K562 (cell line): ENCODE measurements around the gene GET4. TPM values are rescaled to one million over a fixed set of nuclear protein-coding genes. Genes with fewer than 3 reads are reported as not detected.

Experiments used
- ATAC-seq: fragments of 200-7000 bp; cut with Tn5 transposase; 3 replicates; pipeline ENCODE4 v1.9.1; 2020; ENCODE audit warnings: moderate library complexity
- BruUV-seq: library from RNA; stranded (reverse); fragments of 400-500 nt; replicated peaks from 2 replicates; lab custom pipeline; 2021; lab: Mats Ljungman, UMichigan
- CTCF ChIA-PET: fragments of 300-600 bp; formaldehyde crosslinking; extraction: SDS; loops from one replicate; lab custom pipeline; 2021; ENCODE audit warnings: low intra/inter-chr PET ratio; lab: Yijun Ruan, JAX
- POLR2A ChIA-PET: fragments of 300-600, 350-650 bp; sonication (Branson Sonifier 250); formaldehyde crosslinking; extraction: SDS; loops from one replicate; lab custom pipeline; 2021; ENCODE audit warnings: antibody characterized with exemption, inconsistent platforms; lab: Yijun Ruan, JAX
- DNase-seq, 4 experiments: peaks; one replicate each; pipeline versions ENCODE4 v3.0.0 to v3.0.0-alpha.2; 2011 to 2018; ENCODE audit warnings: low spot score in 3 of 4, mixed read lengths in 3 of 4; ENCODE audit errors: extremely low read depth in 1 of 4
- FAIRE-seq: peaks from 2 replicates; lab custom pipeline; 2011; peaks lifted over from hg19 to GRCh38; lab: Jason Lieb, UNC
- H2AFZ ChIP-seq: 2 replicates; pipeline ENCODE4 v1.6.0; 2011; ENCODE audit warnings: low read depth, low read length, control low read depth, inconsistent platforms
- H3K27ac ChIP-seq: fragments of 200-600 bp; 3 replicates; pipeline ENCODE4 v1.8.0; 2011; ENCODE audit warnings: low read depth, mild to moderate bottlenecking, control low read depth, inconsistent platforms, low read length, moderate library complexity, mixed read lengths; ENCODE audit errors: extremely low read depth
- H3K27me3 ChIP-seq, 2 experiments: fragments of 300-600 bp in 1 of 2; 2 replicates in 1 of 2; 3 replicates in 1 of 2; pipeline versions ENCODE4 v1.6.0 to v1.8.0; 2011; ENCODE audit warnings: inconsistent platforms in 2 of 2, low read length in 2 of 2, mild to moderate bottlenecking in 1 of 2, mixed read lengths in 1 of 2, moderate library complexity in 1 of 2; ENCODE audit not compliant: control insufficient read depth in 2 of 2, insufficient read depth in 2 of 2
- H3K36me3 ChIP-seq: fragments of 300-600 bp; 3 replicates; pipeline ENCODE4 v1.8.0; 2011; ENCODE audit warnings: mild to moderate bottlenecking, low read length, inconsistent platforms; ENCODE audit not compliant: control insufficient read depth, insufficient read depth
- H3K4me1 ChIP-seq, 2 experiments: fragments of 200-600 bp in 1 of 2; replicated peaks in 1 of 2; 2 replicates in 1 of 2; 3 replicates in 1 of 2; pipeline versions ENCODE4 v1.5.1 to v1.8.0; 2011; ENCODE audit warnings: inconsistent platforms in 2 of 2, low read length in 2 of 2, mild to moderate bottlenecking in 1 of 2, mixed read lengths in 1 of 2, moderate library complexity in 1 of 2; ENCODE audit not compliant: control insufficient read depth in 2 of 2, insufficient read depth in 2 of 2
- H3K4me2 ChIP-seq: 2 replicates; pipeline ENCODE4 v1.6.1; 2011; ENCODE audit warnings: low read length, control low read depth, inconsistent platforms, mixed read lengths; ENCODE audit not compliant: insufficient read depth
- H3K4me3 ChIP-seq: fragments of 200-600 bp; sonication (generic), shearing (Covaris generic); 2 replicates; pipeline ENCODE4 v1.5.1; 2016; ENCODE audit warnings: control low read depth, inconsistent platforms
- H3K79me2 ChIP-seq: fragments of 200-600 bp; 3 replicates; pipeline ENCODE4 v1.8.0; 2011; ENCODE audit warnings: low read length, inconsistent platforms; ENCODE audit not compliant: control insufficient read depth, insufficient read depth
- H3K9ac ChIP-seq, 2 experiments: 2 replicates each; pipeline versions ENCODE4 v1.6.0 to v1.6.1; 2011; ENCODE audit warnings: low read depth in 2 of 2, low read length in 2 of 2, control low read depth in 1 of 2, inconsistent platforms in 1 of 2, mild to moderate bottlenecking in 1 of 2, mixed read lengths in 1 of 2; ENCODE audit not compliant: insufficient read depth in 1 of 2
- H3K9me1 ChIP-seq: one replicate; pipeline ENCODE4 v1.6.0; 2011; ENCODE audit warnings: inconsistent platforms, mild to moderate bottlenecking, low read length, moderate library complexity; ENCODE audit not compliant: control insufficient read depth, insufficient read depth
- H3K9me3 ChIP-seq: replicated peaks from 2 replicates; pipeline ENCODE4 v1.5.1; 2011; ENCODE audit warnings: low read depth, low read length, inconsistent platforms; ENCODE audit not compliant: control insufficient read depth, insufficient read depth
- H4K20me1 ChIP-seq: replicated peaks from 2 replicates; pipeline ENCODE4 v1.6.1; 2011; ENCODE audit warnings: low read length, inconsistent platforms, mixed read lengths; ENCODE audit not compliant: control insufficient read depth, insufficient read depth
- NFE2L1 ChIP-seq: fragments of 450-650 bp; IDR thresholded peaks from 2 replicates; pipeline ENCODE4 v1.6.1; 2016; ENCODE audit warnings: missing genetic modification characterization, low read depth, mild to moderate bottlenecking, missing compliant biosample characterization, moderate library complexity, borderline replicate concordance
- POLR2G ChIP-seq: fragments of 200-400 bp; formaldehyde crosslinking; IDR thresholded peaks from 2 replicates; pipeline ENCODE4 v1.6.1; 2017; ENCODE audit warnings: low read depth, mild to moderate bottlenecking, antibody characterized with exemption, low read length, moderate library complexity
- RBM22 ChIP-seq: fragments of 200-400 bp; formaldehyde crosslinking; IDR thresholded peaks from 2 replicates; pipeline ENCODE4 v1.6.1; 2018; ENCODE audit warnings: low read length, low read depth; ENCODE audit not compliant: poor library complexity, severe bottlenecking
- WGBS: fragments of 100-300 bp; shearing (Covaris generic); methylation state at CpG from one replicate; pipeline ENCODE4 v1.1.6; 2016; ENCODE audit warnings: low coverage, mixed read lengths; ENCODE audit not compliant: insufficient coverage; ENCODE audit errors: missing lambda C conversion rate; 5-methylcytosine and 5-hydroxymethylcytosine counted together
- in situ Hi-C: fragments of 300-500 bp; cut with MboI; formaldehyde crosslinking; loops from 4 replicates; pipeline ENCODE4 v1.15.0; 2018; ENCODE audit warnings: inconsistent platforms, mixed read lengths
- intact Hi-C: fragments of 100-400 bp; cut with micrococcal nuclease; formaldehyde crosslinking; loops from 2 replicates; pipeline ENCODE4 v1.14.2; 2022
- polyA plus RNA-seq, 8 experiments: library from polyadenylated mRNA; depleted of rRNA in 4 of 8; stranded (reverse) in 5 of 8; unstranded in 3 of 8; fragments of >200 nt; fragmentation: Nextera tagmentation in 2 of 8; fragmentation: Illumina TruSeq in 1 of 8; extraction: Ambion mirVana in 2 of 8; extraction: Trizol in 1 of 8; gene quantifications; 2 replicates each; pipeline versions ENCODE4 v1.2.1 to v1.2.3, GENCODE V29; 2011 to 2014; ENCODE audit warnings: inconsistent platforms in 1 of 8, missing spikeins in 1 of 8
- total RNA-seq, 7 experiments: library from RNA; depleted of rRNA in 6 of 7; stranded (reverse); fragments of >200 nt in 6 of 7; fragmentation: Illumina TruSeq in 2 of 7; extraction: Trizol in 2 of 7; gene quantifications; 2 replicates each; pipeline versions ENCODE4 v1.2.1 to v1.2.3, GENCODE V29; 2011 to 2021; ENCODE audit warnings: low replicate concordance in 1 of 7
- TF ChIP-seq, protein P1 (sequence below): fragments of 450-650 bp; formaldehyde crosslinking; IDR thresholded peaks from 2 replicates; pipeline ENCODE4 v1.4.0; 2020; ENCODE audit warnings: mild to moderate bottlenecking, mixed read lengths
- TF ChIP-seq, protein P2 (sequence below): fragments of 250-450 bp; sonication (Bioruptor Pico); IDR thresholded peaks from 2 replicates; pipeline ENCODE4 v1.8.0; 2021; ENCODE audit warnings: moderate library complexity, mild to moderate bottlenecking, inconsistent platforms
- TF ChIP-seq, protein P3 (sequence below), 2 experiments: fragments of 450-650 bp in 1 of 2; sonication (generic) in 1 of 2; formaldehyde crosslinking; conservative IDR thresholded peaks; 2 replicates each; pipeline versions ENCODE4 v1.4.0 to v1.8.1; 2020 to 2022; ENCODE audit warnings: mild to moderate bottlenecking in 1 of 2, missing genetic modification reagents in 1 of 2

GET4 gene
- total and polyA plus RNA-seq, 9 of the 15 experiments (the other 6 are each of a cell fraction or from before 2014, with no cell fraction given), result 0.99 to 122 (median 40.4) TPM

DNA sequence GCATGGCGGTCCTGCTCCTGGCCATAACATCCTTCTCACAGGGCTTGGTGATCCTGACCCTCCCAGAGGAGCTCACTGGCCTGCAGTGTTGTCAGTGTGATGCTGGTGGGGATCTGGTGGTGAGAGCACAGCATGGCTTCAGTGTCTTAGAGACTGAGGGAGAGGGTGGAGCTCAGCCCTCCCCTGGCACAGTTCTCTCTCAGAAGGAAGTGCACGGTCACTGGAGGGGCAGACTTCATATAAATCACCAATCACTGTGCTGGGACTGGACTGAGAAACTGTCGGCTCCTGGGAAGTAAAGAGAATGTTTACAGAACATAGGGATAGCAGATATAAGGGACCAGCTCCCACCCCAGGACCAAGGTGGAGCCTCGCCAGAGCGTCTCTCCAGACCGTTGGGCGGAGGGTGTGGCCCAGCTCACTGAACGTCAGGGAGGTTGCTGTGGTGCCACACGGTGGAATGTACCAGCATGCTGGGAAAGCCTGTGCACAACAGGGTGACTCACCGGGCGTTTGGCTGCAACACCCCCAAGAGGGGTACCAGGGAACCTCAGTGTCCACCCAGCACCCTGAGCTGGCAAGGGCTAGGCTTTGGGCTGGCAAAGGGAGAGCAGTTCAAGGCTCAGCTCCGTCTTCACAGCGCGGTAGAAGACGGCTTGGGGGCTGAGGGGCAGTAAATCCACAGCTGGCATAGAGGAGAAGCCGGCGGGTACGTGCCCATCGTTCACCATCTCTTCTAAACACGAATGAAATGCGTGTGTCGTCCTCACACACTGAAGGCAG lies 8.8 kb upstream of the GET4 start:
- FAIRE-seq, result no peak
- Histone ChIP-seq H3K27ac (no peak overlapping the region), H2AFZ (no peak overlapping the region), H3K27me3 (no peaks in the 10 kb centered on the region), H3K4me3 (no peak overlapping the region), H3K9me1 (no peaks in the 10 kb centered on the region), H3K9ac (peak overlapping the region in 1 of 2 experiments; percentile 13; a peak in 1 of 4 replicates), H3K4me1 (peaks cover 0 to 12% of the 10 kb centered on the region in 2 experiments; a peak in 2 of 5 replicates), H3K4me2 (no peak overlapping the region), H3K9me3 (peaks cover 2% of the 10 kb centered on the region; the same call in 1 of the 2 replicates), H4K20me1 (no peaks in the 10 kb centered on the region), H3K36me3 (peaks cover 75% of the 10 kb centered on the region), H3K79me2 (no peaks in the 10 kb centered on the region)
- ChIA-PET CTCF (no interaction called here), POLR2A (interaction anchor here (0.7 kb wide), 1 partner anchor 15 kb away, joined by 4 read pairs; no protein-coding TSS in a partner anchor)
- no TSS peak for BruUV-seq
- intact Hi-C loops, result no loop called here
- 94% methylated on average over 19 of the region's 22 CpGs for whole genome bisulfite sequencing
- in situ Hi-C loops, result no loop called here
- no peak for ATAC-seq
- TF ChIP-seq, protein P1, sequence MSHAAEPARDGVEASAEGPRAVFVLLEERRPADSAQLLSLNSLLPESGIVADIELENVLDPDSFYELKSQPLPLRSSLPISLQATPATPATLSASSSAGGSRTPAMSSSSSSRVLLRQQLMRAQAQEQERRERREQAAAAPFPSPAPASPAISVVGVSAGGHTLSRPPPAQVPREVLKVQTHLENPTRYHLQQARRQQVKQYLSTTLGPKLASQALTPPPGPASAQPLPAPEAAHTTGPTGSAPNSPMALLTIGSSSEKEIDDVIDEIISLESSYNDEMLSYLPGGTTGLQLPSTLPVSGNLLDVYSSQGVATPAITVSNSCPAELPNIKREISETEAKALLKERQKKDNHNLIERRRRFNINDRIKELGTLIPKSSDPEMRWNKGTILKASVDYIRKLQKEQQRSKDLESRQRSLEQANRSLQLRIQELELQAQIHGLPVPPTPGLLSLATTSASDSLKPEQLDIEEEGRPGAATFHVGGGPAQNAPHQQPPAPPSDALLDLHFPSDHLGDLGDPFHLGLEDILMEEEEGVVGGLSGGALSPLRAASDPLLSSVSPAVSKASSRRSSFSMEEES, result no peak
- DNase-seq, result no peak

DNA sequence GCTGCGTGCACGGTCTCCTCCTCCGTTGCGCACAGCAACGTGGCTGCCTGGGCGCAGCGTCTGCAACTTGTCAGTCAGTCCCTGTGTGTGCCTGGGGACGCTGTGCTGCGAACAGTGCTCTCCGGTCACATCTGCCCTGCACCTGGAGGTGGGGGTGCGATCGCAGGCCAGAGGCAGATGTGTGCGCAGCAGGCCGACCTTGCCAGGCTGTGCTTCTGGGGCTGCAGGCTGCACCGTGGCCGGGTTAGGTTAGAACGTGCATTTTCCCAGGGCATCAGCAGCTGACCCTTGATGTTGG lies 8.2 kb upstream of the GET4 start:
- no TSS peak for BruUV-seq
- no peak overlapping the region for H3K27ac ChIP-seq
- FAIRE-seq, result no peak
- TF ChIP-seq RBM22 (peak; percentile 34), NFE2L1 (no peak), POLR2G (peak; percentile 60; the same call in 1 of the 2 replicates)
- TF ChIP-seq, protein P2, sequence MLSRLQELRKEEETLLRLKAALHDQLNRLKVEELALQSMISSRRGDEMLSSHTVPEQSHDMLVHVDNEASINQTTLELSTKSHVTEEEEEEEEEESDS (CRISPR knock-in tag), result no peak
- TF ChIP-seq, protein P3, sequence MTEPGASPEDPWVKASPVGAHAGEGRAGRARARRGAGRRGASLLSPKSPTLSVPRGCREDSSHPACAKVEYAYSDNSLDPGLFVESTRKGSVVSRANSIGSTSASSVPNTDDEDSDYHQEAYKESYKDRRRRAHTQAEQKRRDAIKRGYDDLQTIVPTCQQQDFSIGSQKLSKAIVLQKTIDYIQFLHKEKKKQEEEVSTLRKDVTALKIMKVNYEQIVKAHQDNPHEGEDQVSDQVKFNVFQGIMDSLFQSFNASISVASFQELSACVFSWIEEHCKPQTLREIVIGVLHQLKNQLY (CRISPR knock-in tag; conservative IDR thresholded peaks at IDR 0.05), result no peak
- TF ChIP-seq, all 486 proteins: peak for 2
- WGBS, result 97% methylated on average over 12 of the region's 17 CpGs
- POLR2A ChIA-PET, result no interaction called here
- no peak overlapping the region for H2AFZ ChIP-seq
- H3K27me3 ChIP-seq, result no peaks in the 10 kb centered on the region
- H3K79me2 ChIP-seq, result no peaks in the 10 kb centered on the region
- H3K9me3 ChIP-seq, result peaks cover 2% of the 10 kb centered on the region; the same call in 1 of the 2 replicates
- H4K20me1 ChIP-seq, result no peaks in the 10 kb centered on the region
- CTCF ChIA-PET, result no interaction called here
- peaks cover 77% of the 10 kb centered on the region for H3K36me3 ChIP-seq
- H3K9me1 ChIP-seq, result no peaks in the 10 kb centered on the region
- no peak overlapping the region for H3K4me3 ChIP-seq
- peaks cover under 1 to 12% of the 10 kb centered on the region in 2 experiments; a peak in 3 of 5 replicates for H3K4me1 ChIP-seq
- H3K9ac ChIP-seq, result peak overlapping the region in 1 of 2 experiments; percentile 2; a peak in 1 of 4 replicates
- no peak for ATAC-seq
- DNase-seq, result no peak
- no peak overlapping the region for H3K4me2 ChIP-seq
- in situ Hi-C loops, result no loop called here
- intact Hi-C loops, result no loop called here
